HCT116 (cell line): ENCODE results near the gene POLR3F. TPM values are rescaled to one million over a fixed set of nuclear protein-coding genes. Genes with fewer than 3 reads are reported as not detected.

ENCODE experiments used
- ATAC-seq: fragments of 200-7000 bp; cut with Tn5 transposase; 2 replicates; pipeline ENCODE4 v1.9.1; 2020; ENCODE audit warnings: mild to moderate bottlenecking, moderate library complexity
- BruUV-seq: library from RNA; stranded (reverse); fragments of 400-500 nt; replicated peaks from 2 replicates; lab custom pipeline; 2021; lab: Mats Ljungman, UMichigan
- CTCF ChIA-PET: fragments of 300-600 bp; sonication (Branson Sonifier 250); formaldehyde crosslinking; loops from one replicate; lab custom pipeline; 2021; ENCODE audit warnings: antibody characterized with exemption; lab: Charles Lee
- POLR2A ChIA-PET: fragments of 300-600, 350-600 bp; sonication (Branson Sonifier 250); formaldehyde crosslinking; loops from one replicate; lab custom pipeline; 2021; ENCODE audit warnings: antibody characterized with exemption; lab: Charles Lee
- RAD21 ChIA-PET, 2 experiments: fragments of 300-600 bp; sonication (Branson Sonifier 250); formaldehyde crosslinking; loops; one replicate each; lab custom pipeline; 2023; ENCODE audit warnings: low total read pairs in 2 of 2; ENCODE audit not compliant: uncharacterized antibody in 2 of 2, unreplicated experiment in 2 of 2, low non-redundant PET in 1 of 2; lab: Charles Lee
- DNase-seq: peaks from one replicate; pipeline ENCODE4 v3.0.0-alpha.2; 2010; ENCODE audit warnings: low read depth, low spot score
- H2AFZ ChIP-seq: fragments of 200-600 bp; shearing (Covaris generic), sonication (generic); 2 replicates; pipeline ENCODE4 v1.6.1; 2017; ENCODE audit warnings: low read depth, mixed run types, mixed read lengths, antibody characterized with exemption, low read length; ENCODE audit not compliant: poor library complexity, severe bottlenecking
- H3K27ac ChIP-seq: 2 replicates; pipeline ENCODE4 v1.5.1; 2012; ENCODE audit warnings: low read depth, low read length
- H3K27me3 ChIP-seq: fragments of 200-600 bp; sonication (generic); 2 replicates; pipeline ENCODE4 v1.6.1; 2016; ENCODE audit warnings: mixed run types, low read length, mixed read lengths; ENCODE audit not compliant: insufficient read depth
- H3K36me3 ChIP-seq, 2 experiments: fragments of 200-500 bp in 1 of 2; fragments of 200-600 bp in 1 of 2; sonication (Bioruptor generic) in 1 of 2; sonication (generic) in 1 of 2; 2 replicates each; pipeline versions ENCODE4 v1.5.1 to v1.6.1; 2014 to 2016; ENCODE audit warnings: low read length in 2 of 2, inconsistent platforms in 1 of 2, mixed read lengths in 1 of 2, mixed run types in 1 of 2; ENCODE audit not compliant: insufficient read depth in 2 of 2, control insufficient read depth in 1 of 2
- H3K4me1 ChIP-seq, 2 experiments: fragments of 200-600 bp in 1 of 2; sonication (generic) in 1 of 2; 2 replicates each; pipeline versions ENCODE4 v1.5.1 to v1.6.1; 2012 to 2017; ENCODE audit warnings: low read length in 2 of 2, inconsistent platforms in 1 of 2, mild to moderate bottlenecking in 1 of 2, mixed read lengths in 1 of 2, mixed run types in 1 of 2, moderate library complexity in 1 of 2; ENCODE audit not compliant: insufficient read depth in 2 of 2, control insufficient read depth in 1 of 2
- H3K4me2 ChIP-seq: fragments of 200-600 bp; sonication (generic); 2 replicates; pipeline ENCODE4 v1.6.1; 2017; ENCODE audit warnings: mixed run types, low read length, mixed read lengths
- H3K4me3 ChIP-seq, 2 experiments: fragments of 200-600 bp in 1 of 2; sonication (generic) in 1 of 2; replicated peaks in 1 of 2; 2 replicates each; pipeline ENCODE4 v1.5.1; 2011 to 2016; ENCODE audit warnings: low read length in 2 of 2, control low read depth in 1 of 2, low read depth in 1 of 2, mild to moderate bottlenecking in 1 of 2, mixed read lengths in 1 of 2, mixed run types in 1 of 2
- H3K79me2 ChIP-seq: fragments of 200-600 bp; sonication (generic); 2 replicates; pipeline ENCODE4 v1.6.1; 2017; ENCODE audit warnings: mild to moderate bottlenecking, mixed run types, low read length, moderate library complexity, mixed read lengths; ENCODE audit not compliant: insufficient read depth
- H3K9ac ChIP-seq: fragments of 200-600 bp; sonication (generic); 2 replicates; pipeline ENCODE4 v1.6.1; 2016; ENCODE audit warnings: low read length, mixed read lengths
- H3K9me2 ChIP-seq: fragments of 200-600 bp; sonication (generic), shearing (Covaris generic); 2 replicates; pipeline ENCODE4 v1.6.1; 2017; ENCODE audit warnings: mixed run types, mild to moderate bottlenecking, moderate library complexity; ENCODE audit not compliant: insufficient read depth
- H3K9me3 ChIP-seq, 2 experiments: fragments of 200-500 bp in 1 of 2; fragments of 200-600 bp in 1 of 2; sonication (Bioruptor generic) in 1 of 2; sonication (generic) in 1 of 2; 2 replicates each; pipeline ENCODE4 v1.6.1; 2014 to 2017; ENCODE audit warnings: low read length in 2 of 2, mixed read lengths in 2 of 2, inconsistent platforms in 1 of 2, low read depth in 1 of 2, mild to moderate bottlenecking in 1 of 2, mixed run types in 1 of 2, moderate library complexity in 1 of 2; ENCODE audit not compliant: control insufficient read depth in 1 of 2, insufficient read depth in 1 of 2
- H4K20me1 ChIP-seq: fragments of 200-600 bp; sonication (generic), shearing (Covaris generic); 2 replicates; pipeline ENCODE4 v1.6.1; 2017; ENCODE audit warnings: mixed run types, mild to moderate bottlenecking, moderate library complexity; ENCODE audit not compliant: insufficient read depth
- ELF1 ChIP-seq: IDR thresholded peaks from 2 replicates; pipeline ENCODE4 v1.6.1; 2012; ENCODE audit warnings: low read depth, borderline replicate concordance
- POLR2AphosphoS5 ChIP-seq: IDR thresholded peaks from 2 replicates; pipeline ENCODE4 v1.6.1; 2011; ENCODE audit warnings: mild to moderate bottlenecking, low read depth, low read length, moderate library complexity
- REST ChIP-seq: IDR thresholded peaks from 2 replicates; pipeline ENCODE4 v1.6.1; 2012; ENCODE audit warnings: low read depth
- SIN3A ChIP-seq: IDR thresholded peaks from 2 replicates; pipeline ENCODE4 v1.6.1; 2012; ENCODE audit warnings: low read depth
- YY1 ChIP-seq: IDR thresholded peaks from 2 replicates; pipeline ENCODE4 v1.6.1; 2011; ENCODE audit warnings: low read length, low read depth, moderate library complexity, mild to moderate bottlenecking; ENCODE audit not compliant: insufficient replicate concordance; ENCODE audit errors: extremely low read depth
- intact Hi-C: fragments of 100-400 bp; cut with micrococcal nuclease; formaldehyde crosslinking; loops from 2 replicates; pipeline ENCODE4 v1.10.0; 2022
- total RNA-seq: library from RNA; stranded (reverse); gene quantifications from one replicate; pipeline ENCODE4 v1.2.1, GENCODE V29; 2021; ENCODE audit not compliant: unreplicated experiment

POLR3F gene
- total RNA-seq, 1 experiment from 2014 or later: 11.4 TPM

- ATAC-seq (no peak), DNase-seq (no peak)
- no peaks in the 10 kb centered on the region for H3K79me2 ChIP-seq
- no peaks in the 10 kb centered on the region for H3K9me3 ChIP-seq
- TF ChIP-seq POLR2AphosphoS5 (no peak), REST (no peak)
- TF ChIP-seq, all 23 proteins: peak for 0
- no peak overlapping the region for H3K4me2 ChIP-seq
- H4K20me1 ChIP-seq: no peaks in the 10 kb centered on the region
- H3K36me3 ChIP-seq: no peaks in the 10 kb centered on the region
- no peak overlapping the region for H3K4me3 ChIP-seq
- peaks cover 0 to 14% of the 10 kb centered on the region in 2 experiments; a peak in 2 of 4 replicates for H3K4me1 ChIP-seq
- ChIA-PET RAD21 (no interaction called here), CTCF (no interaction called here), POLR2A (no interaction called here)
- H3K9ac ChIP-seq: no peak overlapping the region
- H2AFZ ChIP-seq: no peak overlapping the region
- no TSS peak for BruUV-seq
- intact Hi-C loops: no loop called here
- no peaks in the 10 kb centered on the region for H3K27me3 ChIP-seq
- no peak overlapping the region for H3K27ac ChIP-seq
- H3K9me2 ChIP-seq: no peaks in the 10 kb centered on the region
Observed at GRCh38 chr20:18428490-18429173, 38.6 kb upstream of the POLR3F start.

- H3K36me3 ChIP-seq: no peaks in the 10 kb centered on the region
- H3K27ac ChIP-seq: no peak overlapping the region
- ChIA-PET CTCF (no interaction called here), POLR2A (no interaction called here), RAD21 (no interaction called here)
- no TSS peak for BruUV-seq
- no peak overlapping the region for H2AFZ ChIP-seq
- H3K4me3 ChIP-seq: no peak overlapping the region
- no peak overlapping the region for H3K9ac ChIP-seq
- H3K9me3 ChIP-seq: no peaks in the 10 kb centered on the region
- H4K20me1 ChIP-seq: no peaks in the 10 kb centered on the region
- no peaks in the 10 kb centered on the region for H3K79me2 ChIP-seq
- DNase-seq (no peak), ATAC-seq (no peak)
- no peak overlapping the region for H3K4me2 ChIP-seq
- no peaks in the 10 kb centered on the region for H3K9me2 ChIP-seq
- peaks cover 0 to 14% of the 10 kb centered on the region in 2 experiments; a peak in 2 of 4 replicates for H3K4me1 ChIP-seq
- H3K27me3 ChIP-seq: no peaks in the 10 kb centered on the region
- TF ChIP-seq YY1 (no peak), ELF1 (no peak), REST (no peak), SIN3A (no peak), POLR2AphosphoS5 (no peak)
- intact Hi-C loops: no loop called here
Observed at GRCh38 chr20:18430172-18430826, 36.9 kb upstream of the POLR3F start.
